Measurements from ENCODE around the gene HCN2. TPM values are rescaled to one million over a fixed set of nuclear protein-coding genes. Genes with fewer than 3 reads are reported as not detected.
A peak's percentile ranks its signal among the peaks of the same experiment; 100 is the strongest.

Gene HCN2
- total RNA-seq, 2 experiments from 2014 or later, result 2.1 TPM

DNA sequence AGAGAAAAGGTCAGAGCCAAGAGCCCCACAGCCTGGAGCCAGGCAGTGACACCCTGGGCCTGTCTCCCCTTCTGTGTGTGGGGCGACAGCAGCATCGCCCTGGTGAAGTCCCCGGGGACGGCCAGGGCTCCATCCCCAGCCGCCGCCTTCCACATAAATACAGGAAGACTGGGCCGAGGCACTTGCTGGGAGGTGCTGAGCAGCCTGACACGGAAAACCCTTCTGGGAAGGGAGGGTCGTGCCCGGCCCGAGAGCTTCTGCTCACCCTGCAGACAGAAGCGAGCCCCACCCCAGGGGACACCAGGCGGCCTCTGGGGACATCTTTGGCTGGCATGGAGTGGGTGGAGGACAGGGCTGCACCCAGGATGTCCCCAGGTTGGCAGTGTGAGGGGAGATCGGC lies 55.1 kb downstream of the HCN2 start:
- ATAC-seq (ENCODE audit: poor library complexity), result no peak
- no peak overlapping the region for H3K27ac ChIP-seq (ENCODE audit: low read depth in 1 of 2, low read length in 2 of 2)
- H3K36me3 ChIP-seq (ENCODE audit: insufficient read depth, low read length), result peaks cover 32% of the 10 kb centered on the region
- no peaks in the 10 kb centered on the region for H3K9me3 ChIP-seq (ENCODE audit: control insufficient read depth in 1 of 2, insufficient read depth in 1 of 2, low read length in 2 of 2)
- Mint-ChIP-seq H3K36me3 (ENCODE audit: low read depth) (peaks cover 24% of the 10 kb centered on the region), H3K27ac (no peak overlapping the region), H3K4me1 (ENCODE audit: low read depth) (no peaks in the 10 kb centered on the region), H3K9me3 (no peaks in the 10 kb centered on the region), H3K4me3 (no peak overlapping the region), H3K27me3 (no peaks in the 10 kb centered on the region)
- H3K4me1 ChIP-seq (ENCODE audit: insufficient read depth, low read length), result peaks cover 9% of the 10 kb centered on the region
- no peaks in the 10 kb centered on the region for H3K27me3 ChIP-seq (ENCODE audit: control insufficient read depth in 1 of 2, insufficient read depth in 2 of 2, low read length in 2 of 2)
- CTCF ChIA-PET, result interaction anchor here (0.7 kb wide), 1 partner anchor 10 kb away, joined by 3 read pairs; no protein-coding TSS in a partner anchor
- no peak overlapping the region for H3K4me3 ChIP-seq (ENCODE audit: low read length)
- POLR2A ChIA-PET, result no interaction called here
- intact Hi-C loops (cut with DNase I, micrococcal nuclease), result no loop called here
- TF ChIP-seq, protein P1, sequence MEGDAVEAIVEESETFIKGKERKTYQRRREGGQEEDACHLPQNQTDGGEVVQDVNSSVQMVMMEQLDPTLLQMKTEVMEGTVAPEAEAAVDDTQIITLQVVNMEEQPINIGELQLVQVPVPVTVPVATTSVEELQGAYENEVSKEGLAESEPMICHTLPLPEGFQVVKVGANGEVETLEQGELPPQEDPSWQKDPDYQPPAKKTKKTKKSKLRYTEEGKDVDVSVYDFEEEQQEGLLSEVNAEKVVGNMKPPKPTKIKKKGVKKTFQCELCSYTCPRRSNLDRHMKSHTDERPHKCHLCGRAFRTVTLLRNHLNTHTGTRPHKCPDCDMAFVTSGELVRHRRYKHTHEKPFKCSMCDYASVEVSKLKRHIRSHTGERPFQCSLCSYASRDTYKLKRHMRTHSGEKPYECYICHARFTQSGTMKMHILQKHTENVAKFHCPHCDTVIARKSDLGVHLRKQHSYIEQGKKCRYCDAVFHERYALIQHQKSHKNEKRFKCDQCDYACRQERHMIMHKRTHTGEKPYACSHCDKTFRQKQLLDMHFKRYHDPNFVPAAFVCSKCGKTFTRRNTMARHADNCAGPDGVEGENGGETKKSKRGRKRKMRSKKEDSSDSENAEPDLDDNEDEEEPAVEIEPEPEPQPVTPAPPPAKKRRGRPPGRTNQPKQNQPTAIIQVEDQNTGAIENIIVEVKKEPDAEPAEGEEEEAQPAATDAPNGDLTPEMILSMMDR (IDR thresholded peaks at IDR 0.05), result no peak
- no peak for DNase-seq

DNA sequence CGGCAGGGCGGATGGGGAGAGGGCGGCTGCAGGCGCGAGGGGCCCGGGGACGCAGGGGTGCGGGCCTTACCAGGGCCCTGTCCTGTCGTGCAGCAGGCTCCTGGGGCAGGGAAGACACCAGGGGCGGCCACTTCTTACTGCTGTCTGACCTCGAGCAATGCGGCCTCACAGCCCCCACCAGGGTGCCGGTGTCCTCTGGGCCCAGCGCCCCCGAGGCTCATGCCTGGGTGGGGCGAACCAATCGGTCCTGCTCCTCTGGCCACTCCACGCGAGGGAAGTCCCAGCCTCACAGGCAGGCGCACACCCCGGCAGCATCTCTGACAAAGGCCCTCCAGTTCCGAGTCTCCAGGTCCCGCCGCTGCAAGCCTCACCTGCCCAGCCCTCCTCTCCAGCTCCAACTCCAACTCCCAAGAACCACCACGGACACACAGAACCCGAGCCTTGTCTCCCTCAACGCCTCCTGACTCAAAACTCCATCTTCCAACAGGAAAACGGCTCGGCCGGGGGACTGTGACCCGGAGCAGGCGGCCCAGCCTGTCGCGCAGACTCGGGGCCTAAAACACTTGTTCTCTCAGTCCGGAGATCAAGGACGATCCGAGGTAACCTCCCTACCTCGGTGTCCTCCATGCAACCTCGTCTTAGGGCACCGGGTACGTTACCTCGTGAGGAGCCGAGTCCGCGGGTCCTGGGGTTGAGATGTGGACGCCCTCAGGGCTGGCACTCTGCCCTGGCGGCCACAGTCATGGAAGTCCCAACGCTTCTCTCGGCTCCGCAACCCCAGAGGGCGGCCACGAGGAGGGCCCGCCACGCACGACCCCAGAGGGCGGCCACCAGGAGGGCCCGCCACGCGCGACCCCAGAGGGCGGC lies 56.5 kb downstream of the HCN2 start:
- H3K4me3 Mint-ChIP-seq, result no peak overlapping the region
- no peaks in the 10 kb centered on the region for H3K9me3 ChIP-seq (ENCODE audit: control insufficient read depth in 1 of 2, insufficient read depth in 1 of 2, low read length in 2 of 2)
- H3K27me3 ChIP-seq (ENCODE audit: control insufficient read depth in 1 of 2, insufficient read depth in 2 of 2, low read length in 2 of 2), result no peaks in the 10 kb centered on the region
- CTCF ChIA-PET, result interaction anchor here (0.9 kb wide), 1 partner anchor 19 kb away, joined by 3 read pairs; no protein-coding TSS in a partner anchor
- H3K36me3 Mint-ChIP-seq (ENCODE audit: low read depth), result peaks cover 29% of the 10 kb centered on the region
- DNase-seq, result peak in 1 of 14 experiments; percentile 32
- H3K4me3 ChIP-seq (ENCODE audit: low read length), result no peak overlapping the region
- intact Hi-C loops (cut with DNase I, micrococcal nuclease), result no loop called here
- peaks cover 43% of the 10 kb centered on the region for H3K36me3 ChIP-seq (ENCODE audit: insufficient read depth, low read length)
- ATAC-seq (ENCODE audit: poor library complexity), result no peak
- no peaks in the 10 kb centered on the region for H3K4me1 Mint-ChIP-seq (ENCODE audit: low read depth)
- H3K27ac Mint-ChIP-seq, result no peak overlapping the region
- POLR2A ChIA-PET, result no interaction called here
- H3K27ac ChIP-seq (ENCODE audit: low read depth in 1 of 2, low read length in 2 of 2), result no peak overlapping the region
- H3K4me1 ChIP-seq (ENCODE audit: insufficient read depth, low read length), result no peaks in the 10 kb centered on the region
- no peaks in the 10 kb centered on the region for H3K27me3 Mint-ChIP-seq
- H3K9me3 Mint-ChIP-seq, result no peaks in the 10 kb centered on the region
- TF ChIP-seq, protein P1 (IDR thresholded peaks at IDR 0.05), result no peak

DNA sequence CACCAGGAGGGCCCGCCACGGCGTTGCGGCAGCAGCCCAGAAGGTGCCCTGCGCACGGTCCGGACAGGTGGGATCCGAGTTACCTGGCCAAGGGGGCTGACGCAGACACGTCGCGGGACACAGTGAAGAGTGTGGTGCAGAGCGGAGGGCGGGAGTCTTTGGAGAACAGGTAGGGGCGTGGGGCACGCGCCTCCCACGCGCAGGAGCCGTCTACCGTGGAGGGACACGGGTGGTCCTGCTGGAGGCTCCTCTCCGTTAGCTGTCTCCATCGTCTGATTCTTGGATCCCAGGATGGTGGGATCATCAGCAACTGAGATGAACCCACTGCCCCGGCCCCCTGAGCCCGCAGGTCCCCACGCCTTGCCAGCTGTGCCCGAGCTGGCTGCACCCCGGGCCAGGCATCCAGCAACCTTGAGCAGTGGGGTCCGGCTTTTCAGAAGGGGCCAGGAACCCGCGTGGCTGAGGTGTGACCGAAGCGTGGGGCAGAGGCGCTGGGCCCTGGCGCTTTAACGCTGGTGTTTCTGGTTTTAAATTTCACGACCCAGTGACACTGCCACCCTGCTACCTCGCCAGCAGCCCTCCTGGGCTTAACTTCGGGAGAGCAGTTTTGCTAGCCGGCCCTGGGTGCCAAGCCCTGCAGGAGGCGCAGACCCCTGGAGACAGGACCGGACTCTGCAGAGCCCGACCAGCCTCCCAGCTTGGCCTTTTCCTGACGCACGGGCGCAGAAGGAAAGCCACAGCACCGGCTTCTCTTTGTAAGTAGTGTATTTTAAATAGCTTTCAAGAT lies 57.3 kb downstream of the HCN2 start:
- H3K9me3 Mint-ChIP-seq, result no peaks in the 10 kb centered on the region
- DNase-seq (peak in 1 of 14 experiments; percentile 33), ATAC-seq (ENCODE audit: poor library complexity) (no peak)
- H3K4me3 ChIP-seq (ENCODE audit: low read length), result no peak overlapping the region
- intact Hi-C loops (cut with DNase I, micrococcal nuclease), result no loop called here
- H3K36me3 Mint-ChIP-seq (ENCODE audit: low read depth), result peaks cover 29% of the 10 kb centered on the region
- H3K4me1 Mint-ChIP-seq (ENCODE audit: low read depth), result no peaks in the 10 kb centered on the region
- no peaks in the 10 kb centered on the region for H3K9me3 ChIP-seq (ENCODE audit: control insufficient read depth in 1 of 2, insufficient read depth in 1 of 2, low read length in 2 of 2)
- no peak overlapping the region for H3K4me3 Mint-ChIP-seq
- no peak overlapping the region for H3K27ac Mint-ChIP-seq
- ChIA-PET CTCF (interaction anchor here (0.9 kb wide), 1 partner anchor 20 kb away, joined by 3 read pairs; no protein-coding TSS in a partner anchor), POLR2A (interaction anchor here (1.2 kb wide), 1 partner anchor 10 kb away, joined by 5 read pairs; no protein-coding TSS in a partner anchor)
- H3K27me3 ChIP-seq (ENCODE audit: control insufficient read depth in 1 of 2, insufficient read depth in 2 of 2, low read length in 2 of 2), result no peaks in the 10 kb centered on the region
- no peak overlapping the region for H3K27ac ChIP-seq (ENCODE audit: low read depth in 1 of 2, low read length in 2 of 2)
- peaks cover 51% of the 10 kb centered on the region for H3K36me3 ChIP-seq (ENCODE audit: insufficient read depth, low read length)
- no peaks in the 10 kb centered on the region for H3K4me1 ChIP-seq (ENCODE audit: insufficient read depth, low read length)
- H3K27me3 Mint-ChIP-seq, result no peaks in the 10 kb centered on the region
- TF ChIP-seq, protein P1 (IDR thresholded peaks at IDR 0.05), result no peak

Data from CD4-positive, alpha-beta T cell (primary cell).